Stimulated activated CD4-positive, alpha-beta T cell treated with anti-CD3 and anti-CD28 coated beads, TNF-alpha, amount 100 ng/mL, for 4 hours (primary cell): ENCODE measurements around the gene MAS1L.

Experiments
- DNase-seq, 3 experiments: peaks; one replicate each; pipeline ENCODE4 v3.0.0-alpha.2; 2020; ENCODE audit warnings: low read depth in 3 of 3

MAS1L gene

GRCh38 chr6:29510746-29511300 is 23.1 kb upstream of the MAS1L start:
- DNase-seq, result no peak

GRCh38 chr6:29510202-29510601 is 22.4 kb upstream of the MAS1L start:
- no peak for DNase-seq

GRCh38 chr6:29509711-29510110 is 22.0 kb upstream of the MAS1L start:
- no peak for DNase-seq

- DNase-seq, result no peak
These were observed 21.5 kb upstream of the MAS1L start for GRCh38 chr6:29509239-29509638.

GRCh38 chr6:29507319-29507718 is 19.6 kb upstream of the MAS1L start:
- no peak for DNase-seq

- no peak for DNase-seq
These were observed 18.8 kb upstream of the MAS1L start for GRCh38 chr6:29506446-29507067.

- DNase-seq, result no peak
These were observed 18.1 kb upstream of the MAS1L start for GRCh38 chr6:29505808-29506207.

GRCh38 chr6:29504961-29505360 is 17.2 kb upstream of the MAS1L start:
- DNase-seq, result no peak

- no peak for DNase-seq
These were observed 14.8 kb upstream of the MAS1L start for GRCh38 chr6:29502597-29502996.

GRCh38 chr6:29502181-29502580 is 14.4 kb upstream of the MAS1L start:
- DNase-seq, result no peak

GRCh38 chr6:29501106-29501505 is 13.3 kb upstream of the MAS1L start:
- DNase-seq, result no peak

- DNase-seq, result no peak
These were observed 12.8 kb upstream of the MAS1L start for GRCh38 chr6:29500594-29500993.

- DNase-seq, result no peak
These were observed 11.9 kb upstream of the MAS1L start for GRCh38 chr6:29499704-29500103.

- DNase-seq, result no peak
These were observed 9.2 kb upstream of the MAS1L start for GRCh38 chr6:29496961-29497360.

GRCh38 chr6:29495571-29495970 is 7.8 kb upstream of the MAS1L start:
- no peak for DNase-seq

- DNase-seq, result no peak
These were observed 6.4 kb upstream of the MAS1L start for GRCh38 chr6:29494131-29494530.

- DNase-seq, result no peak
These were observed 5.5 kb upstream of the MAS1L start for GRCh38 chr6:29493261-29493660.

GRCh38 chr6:29491574-29491973 is 3.8 kb upstream of the MAS1L start:
- DNase-seq, result no peak

- no peak for DNase-seq
These were observed 2.8 kb upstream of the MAS1L start for GRCh38 chr6:29490552-29490951.

- DNase-seq, result no peak
These were observed 2.3 kb upstream of the MAS1L start for GRCh38 chr6:29490055-29490454.

- DNase-seq, result no peak
These were observed 1.5 kb upstream of the MAS1L start for GRCh38 chr6:29489286-29489685.

- no peak for DNase-seq
These were observed 1.1 kb upstream of the MAS1L start for GRCh38 chr6:29488874-29489273.

GRCh38 chr6:29487131-29487530 is 625 bp downstream of the MAS1L start:
- no peak for DNase-seq

- no peak for DNase-seq
These were observed 1.2 kb downstream of the MAS1L start for GRCh38 chr6:29486577-29486976.
